ENCODE data around the gene RAD21L1.
A peak's percentile ranks its signal among the peaks of the same experiment; 100 is the strongest.

The RAD21L1 gene

DNA sequence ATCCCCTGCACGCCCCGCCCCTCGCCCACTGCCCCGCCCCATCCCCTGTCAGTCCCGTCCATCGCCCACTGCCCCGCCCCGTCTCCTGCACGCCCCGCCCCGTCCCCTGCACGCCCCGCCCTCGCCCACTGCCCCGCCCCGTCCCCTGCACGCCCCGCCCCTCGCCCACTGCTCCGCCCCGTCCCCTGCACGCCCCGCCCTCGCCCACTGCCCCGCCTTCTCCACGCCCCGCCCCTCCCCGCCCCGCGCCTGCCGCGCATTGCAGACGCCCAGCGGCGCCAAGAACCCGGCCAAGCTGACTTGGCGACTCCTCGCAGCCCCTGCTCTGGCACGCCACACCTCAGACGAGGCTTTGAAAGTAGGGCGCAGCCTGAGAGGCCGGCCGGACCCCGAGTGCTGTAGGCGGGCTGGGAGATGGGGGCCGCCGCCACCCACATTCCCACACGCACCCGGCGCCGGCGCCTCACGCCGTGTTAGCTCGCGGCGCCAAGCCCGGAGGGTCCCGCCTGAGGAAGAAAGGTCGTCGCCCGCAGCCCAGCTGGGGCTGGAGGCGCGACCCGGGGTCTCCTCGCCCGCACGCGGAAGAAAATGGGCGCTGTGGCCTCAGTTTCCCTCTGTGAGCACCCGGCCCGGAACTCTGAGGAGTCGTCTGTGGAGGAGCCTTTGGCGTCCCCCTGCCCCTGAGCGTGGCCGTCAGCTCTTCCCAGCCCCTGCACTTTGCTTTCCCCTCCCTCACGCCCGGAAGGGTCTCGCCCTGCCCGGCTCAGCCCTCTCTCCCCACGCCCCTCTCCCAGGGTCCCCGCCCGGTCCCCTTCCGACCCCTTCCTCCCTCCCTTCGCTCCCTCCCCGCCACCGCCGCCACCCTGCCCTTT lies at the start of gene RAD21L1:
Gene RAD21L1, plus strand, starts transcription at position 262 of the 872 bp plus-strand sequence. CDS start 2,410 bp downstream, outside the sequence.
- DNase-seq (ENCODE audit: low read depth) = peak; percentile 66

DNA sequence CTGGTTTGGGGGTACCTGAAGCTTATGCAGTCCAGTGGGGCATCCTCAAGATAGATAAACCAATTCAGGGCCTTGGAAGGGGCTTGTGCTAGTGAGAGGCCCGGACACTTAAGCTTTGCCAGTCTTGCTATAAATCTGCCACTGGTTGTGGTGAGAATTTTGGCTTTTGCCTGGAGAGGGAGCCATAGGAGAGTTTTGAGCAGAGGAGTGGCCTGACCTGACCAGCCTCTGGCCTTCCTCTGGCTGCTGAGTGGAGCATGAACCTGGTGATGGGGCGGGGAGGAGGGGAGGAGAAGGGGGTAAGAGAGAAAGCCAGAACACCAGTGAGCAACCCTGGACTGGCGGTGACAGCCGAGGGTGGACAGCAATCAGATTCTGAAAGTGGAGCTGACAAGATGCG lies 48.2 kb upstream of the RAD21L1 start:
- no peak for DNase-seq (ENCODE audit: low read depth)

DNA sequence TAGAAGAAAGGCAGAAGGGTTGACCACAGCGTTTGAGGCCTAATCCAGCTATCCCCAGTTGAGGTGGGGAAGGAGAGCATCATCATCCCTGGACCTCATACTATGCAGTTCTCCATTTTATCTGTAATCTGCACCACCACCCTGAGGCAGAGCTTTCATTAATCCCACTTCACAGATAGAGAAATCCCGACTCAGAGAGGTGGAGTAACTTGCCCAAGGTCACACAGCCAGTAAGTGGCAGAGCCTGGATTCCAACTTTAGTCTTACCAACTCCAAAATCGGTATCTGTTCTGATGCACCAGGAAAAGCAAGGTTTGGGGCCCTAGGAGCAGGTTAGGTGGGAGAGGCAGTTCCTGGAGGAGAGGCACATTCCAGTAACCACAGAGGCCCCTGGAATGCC lies 47.7 kb upstream of the RAD21L1 start:
- DNase-seq (ENCODE audit: low read depth) = no peak

DNA sequence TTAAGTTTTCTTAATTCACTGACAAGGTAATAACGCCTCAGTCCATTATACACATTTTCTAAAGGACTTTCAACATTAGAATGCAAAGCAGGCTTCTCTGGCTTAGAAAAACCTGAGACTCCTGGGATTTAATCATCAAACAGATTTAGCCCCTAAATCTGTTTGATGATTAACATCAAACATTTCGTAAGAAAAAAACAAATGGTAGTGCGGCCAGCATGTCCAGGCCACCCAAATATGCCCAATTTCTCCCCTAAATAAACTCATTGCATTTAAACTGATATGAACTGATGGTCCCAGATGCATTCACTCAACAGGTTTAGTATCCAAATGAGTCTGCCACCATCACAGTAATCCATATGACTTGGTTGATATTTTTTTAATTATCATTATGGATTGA lies 47.2 kb upstream of the RAD21L1 start:
- no peak for DNase-seq (ENCODE audit: low read depth)

DNA sequence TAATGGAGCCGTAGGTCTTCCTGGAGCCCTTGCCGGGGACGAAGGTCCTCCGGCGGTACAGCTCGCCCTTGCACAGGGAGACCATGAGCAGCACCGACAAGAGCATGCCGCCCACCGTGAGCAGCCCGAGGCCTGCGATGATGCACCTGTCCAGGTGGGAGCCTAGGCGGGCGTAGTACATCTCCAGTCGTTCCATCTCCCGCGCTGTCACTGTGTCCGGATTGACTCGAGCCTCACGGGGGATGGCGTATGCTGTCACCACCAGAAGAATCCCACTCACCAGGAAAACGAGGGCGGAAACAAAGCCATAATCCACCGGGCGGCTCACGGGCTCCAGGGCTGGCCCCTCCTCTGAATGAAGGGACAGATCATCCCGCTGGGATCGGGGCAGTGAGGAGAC lies 44.9 kb upstream of the RAD21L1 start:
- DNase-seq (ENCODE audit: low read depth) = no peak

DNA sequence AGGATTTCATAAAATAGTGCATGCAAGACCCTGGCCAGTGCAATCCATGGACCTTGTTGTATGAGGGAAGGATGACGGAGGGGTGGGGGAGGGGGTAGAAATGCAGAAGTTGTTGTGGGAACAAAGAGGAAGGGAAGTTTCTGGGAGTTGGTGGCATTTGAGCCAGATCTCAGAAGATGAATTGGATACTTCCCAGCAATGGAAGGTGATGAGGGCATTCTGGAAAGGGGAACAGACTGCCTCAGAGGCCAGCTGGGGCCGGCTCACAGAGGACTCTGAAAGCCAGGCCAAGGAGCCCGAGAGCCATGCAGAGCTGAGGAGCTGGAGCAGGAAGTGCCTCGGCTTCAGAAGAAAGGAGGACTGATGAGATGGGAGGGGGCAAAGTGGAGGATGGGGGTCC lies 43.7 kb upstream of the RAD21L1 start:
- no peak for DNase-seq (ENCODE audit: low read depth)

DNA sequence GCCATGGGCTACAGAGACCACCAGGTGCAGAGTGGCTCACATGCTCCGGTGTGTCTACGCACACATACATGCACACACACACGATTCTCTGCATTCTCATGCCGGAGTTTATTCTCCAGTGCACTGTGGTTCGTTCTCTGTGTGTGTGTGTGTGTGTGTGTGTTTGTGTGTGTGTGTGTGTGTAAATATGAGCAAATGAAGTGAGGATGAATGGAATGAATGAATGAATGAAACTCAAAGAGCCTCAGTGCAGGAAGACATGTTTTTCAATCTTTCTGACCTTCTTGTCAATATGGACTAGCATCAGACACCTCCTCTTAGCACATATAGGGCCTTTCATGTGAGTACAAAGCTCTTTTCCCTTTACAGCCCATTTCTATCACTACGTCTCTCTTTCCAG lies 42.7 kb upstream of the RAD21L1 start:
- DNase-seq (ENCODE audit: low read depth) = no peak

DNA sequence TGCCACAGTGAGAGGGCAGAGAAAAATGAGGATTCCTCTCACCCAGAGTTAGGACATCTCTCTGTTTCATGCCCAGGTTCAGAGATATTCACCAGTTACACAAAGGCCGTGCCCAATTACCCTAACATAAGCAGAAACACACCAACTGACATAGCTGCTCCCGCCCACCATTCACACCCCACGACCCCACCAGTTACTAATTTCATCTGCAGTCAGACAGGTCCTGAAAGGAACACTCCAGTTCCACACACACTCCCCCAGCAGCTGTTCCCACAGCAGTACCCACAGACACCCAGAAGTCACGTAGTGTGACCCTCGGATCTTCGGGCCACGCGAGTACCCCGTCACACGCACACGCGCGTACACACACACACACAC lies 41.6 kb upstream of the RAD21L1 start:
- no peak for DNase-seq (ENCODE audit: low read depth)

DNA sequence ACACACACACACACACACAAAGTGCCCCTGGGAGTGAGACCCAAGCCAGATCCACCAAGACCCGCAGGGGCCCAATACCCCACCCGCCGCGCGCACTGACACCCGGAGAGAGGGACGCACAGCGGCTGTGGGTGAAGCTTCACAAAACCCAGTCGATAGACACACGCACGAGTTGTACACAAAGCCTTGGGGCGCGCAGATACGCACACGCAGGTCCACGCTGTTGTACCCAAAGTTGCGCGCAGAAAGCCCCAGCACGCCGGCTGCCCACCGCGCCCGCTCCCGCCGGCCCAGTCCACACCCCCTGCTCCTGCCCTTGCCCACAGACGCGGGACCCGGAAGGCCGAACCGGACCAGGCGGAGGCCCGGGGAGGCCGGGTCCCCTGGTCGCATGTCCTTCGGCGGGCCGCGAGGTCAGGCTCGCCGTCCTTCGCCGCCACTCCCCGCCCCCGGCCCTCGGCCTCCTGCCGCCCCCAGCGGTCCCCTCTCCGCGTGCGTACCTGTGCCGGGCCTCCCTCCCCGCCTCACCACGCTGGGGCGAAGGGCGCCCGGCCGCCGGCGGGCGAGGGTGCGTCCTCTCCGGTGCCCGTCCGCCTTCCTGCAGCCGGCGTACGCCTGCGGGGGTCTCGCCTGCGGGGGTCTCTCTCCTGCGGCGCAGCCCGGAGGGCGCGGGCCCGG lies 41.1 kb upstream of the RAD21L1 start, which contains the start of gene TMEM74B:
Gene TMEM74B, minus strand, starts transcription at position 344 of the 678 bp plus-strand sequence. CDS start 1,180 bp downstream, outside the sequence.
- DNase-seq (ENCODE audit: low read depth) = no peak

DNA sequence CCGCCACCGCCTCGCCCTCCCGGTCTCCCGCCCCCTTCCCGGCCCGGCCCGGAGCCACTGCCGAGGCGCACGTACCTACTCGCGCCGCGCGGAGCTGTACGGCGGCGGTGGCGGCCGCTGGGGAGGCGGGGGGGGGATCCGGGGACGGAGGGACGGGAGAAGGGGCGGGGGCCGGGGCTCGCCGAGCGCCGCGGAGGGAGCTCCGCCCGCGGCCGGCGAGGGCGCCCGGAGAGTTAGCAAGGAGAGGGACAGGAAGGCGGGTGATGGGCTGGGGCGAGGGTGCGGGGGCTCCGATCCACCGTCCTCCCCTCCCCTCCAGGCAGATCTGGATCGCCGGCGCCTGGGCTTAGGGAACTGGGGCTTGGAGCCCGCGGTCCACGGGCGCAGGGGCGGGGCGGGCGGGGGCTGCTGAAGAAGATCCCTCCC lies 40.5 kb upstream of the RAD21L1 start:
- DNase-seq (ENCODE audit: low read depth) = no peak

DNA sequence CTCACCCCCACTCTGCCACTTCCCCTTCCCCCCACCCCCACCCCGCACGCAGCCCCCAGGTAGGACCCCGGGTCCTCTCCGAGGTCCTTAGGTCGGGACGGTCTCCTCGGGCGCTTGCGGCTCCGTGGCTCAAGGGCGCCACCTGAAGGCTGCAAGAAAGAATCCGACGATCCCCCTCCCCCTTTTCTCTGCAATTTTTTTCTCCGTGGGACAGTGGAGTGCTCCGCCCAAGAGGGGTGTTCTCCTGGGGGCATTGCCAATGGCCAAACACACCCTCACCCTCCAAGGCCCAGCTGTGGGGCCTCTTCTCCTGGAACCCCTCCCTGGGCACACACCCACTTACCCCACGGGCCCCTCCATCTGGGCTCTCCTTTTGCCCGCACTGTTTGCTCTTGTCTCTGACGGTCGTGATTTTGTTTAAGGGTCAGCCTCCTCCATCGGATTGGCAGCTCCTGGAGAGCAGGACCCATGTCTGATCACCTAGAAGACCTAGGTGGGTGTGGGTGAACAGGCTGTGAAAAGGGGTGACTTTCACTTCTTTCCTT lies 40.0 kb upstream of the RAD21L1 start:
- DNase-seq (ENCODE audit: low read depth) = no peak

DNA sequence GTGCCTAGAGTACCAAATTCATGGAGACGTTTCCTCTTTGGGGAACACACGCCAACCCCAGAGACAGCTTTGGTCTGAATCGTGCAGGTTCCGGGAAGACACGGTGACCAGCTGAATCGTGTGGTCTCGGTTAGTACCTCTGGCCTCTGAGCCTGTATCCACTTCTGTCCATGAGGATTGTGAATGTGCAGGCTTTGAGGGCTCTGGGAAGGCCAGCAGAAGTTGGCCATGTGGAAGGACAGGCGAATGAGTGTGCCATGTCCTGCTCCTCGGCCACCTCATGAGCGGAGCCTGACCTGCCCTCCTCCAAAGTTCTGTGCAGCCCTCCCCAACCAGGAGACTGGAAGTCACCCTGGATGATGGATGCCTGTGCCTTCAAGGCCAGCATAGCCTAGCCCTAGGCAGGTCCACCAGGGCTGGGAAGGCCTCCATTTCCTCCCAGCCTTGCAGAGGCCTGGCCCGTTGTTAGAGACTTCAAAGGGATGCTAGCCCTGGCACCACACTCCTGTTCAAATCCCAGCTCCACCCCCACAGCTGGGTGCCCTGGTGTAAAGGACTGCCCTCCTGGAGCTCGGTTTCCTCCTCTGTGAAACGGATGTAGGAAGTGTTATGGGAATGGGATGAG lies 39.4 kb upstream of the RAD21L1 start:
- DNase-seq (ENCODE audit: low read depth) = no peak

DNA sequence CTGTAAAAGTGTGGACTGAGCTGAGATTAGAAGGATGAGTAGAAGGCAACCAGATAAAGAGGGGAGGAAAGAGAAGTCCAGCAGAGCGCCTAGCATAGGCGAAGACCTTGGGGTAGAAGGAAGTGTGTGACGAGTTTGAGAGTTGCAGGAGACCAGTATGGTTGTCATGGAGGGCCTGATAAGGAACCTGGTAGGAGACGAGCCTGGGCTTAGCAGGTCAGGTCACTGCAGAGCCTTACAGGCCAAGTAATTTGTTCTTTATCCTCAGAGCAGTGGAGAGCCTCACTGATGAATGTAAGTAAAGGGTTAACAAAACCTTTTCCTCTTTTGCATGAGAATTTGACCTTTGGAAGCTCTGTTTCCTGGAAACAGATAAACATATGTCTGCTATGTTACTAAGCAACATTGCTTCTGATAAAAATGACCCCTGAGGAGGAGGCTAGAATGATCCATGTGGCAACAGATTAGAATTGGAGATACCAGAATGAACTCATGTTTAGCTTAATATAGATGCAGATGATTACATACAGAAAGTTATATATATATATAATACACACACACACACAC lies 38.2 kb upstream of the RAD21L1 start:
- DNase-seq (ENCODE audit: low read depth) = no peak

DNA sequence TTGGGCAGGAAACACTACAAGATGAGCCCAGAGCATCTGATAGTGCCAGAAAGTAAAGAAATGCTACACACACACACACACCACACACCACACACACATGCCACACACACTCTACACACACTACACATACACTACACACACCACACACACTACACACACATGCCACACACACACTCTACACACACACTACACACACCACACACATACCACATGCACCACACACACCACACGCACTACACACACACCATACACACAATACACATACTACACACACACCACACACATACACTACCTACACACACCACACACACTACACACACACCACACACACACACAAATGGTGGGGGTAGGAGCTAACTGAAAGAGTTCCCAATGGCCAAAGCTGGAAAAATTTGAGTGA lies 37.5 kb upstream of the RAD21L1 start:
- DNase-seq (ENCODE audit: low read depth) = no peak

DNA sequence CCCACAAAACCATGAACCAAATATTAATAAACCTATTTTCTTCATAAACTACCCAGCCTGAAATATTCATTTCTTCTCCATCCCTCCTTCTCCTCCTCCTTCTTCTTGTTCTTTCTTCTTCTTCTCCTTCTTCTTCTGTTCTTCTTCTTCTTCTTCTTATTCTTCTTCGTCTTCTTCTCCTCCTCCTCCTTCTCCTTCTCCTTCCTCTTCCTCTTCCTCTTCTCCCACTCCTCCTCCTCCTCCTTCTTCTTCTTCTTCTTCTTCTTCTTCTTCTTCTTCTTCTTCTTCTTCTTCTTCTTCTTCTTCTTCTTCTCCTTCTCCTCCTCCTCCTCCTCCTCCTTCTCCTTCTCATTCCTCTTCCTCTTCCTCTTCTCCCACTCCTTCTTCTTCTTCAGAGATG lies 36.0 kb upstream of the RAD21L1 start:
- no peak for DNase-seq (ENCODE audit: low read depth)

DNA sequence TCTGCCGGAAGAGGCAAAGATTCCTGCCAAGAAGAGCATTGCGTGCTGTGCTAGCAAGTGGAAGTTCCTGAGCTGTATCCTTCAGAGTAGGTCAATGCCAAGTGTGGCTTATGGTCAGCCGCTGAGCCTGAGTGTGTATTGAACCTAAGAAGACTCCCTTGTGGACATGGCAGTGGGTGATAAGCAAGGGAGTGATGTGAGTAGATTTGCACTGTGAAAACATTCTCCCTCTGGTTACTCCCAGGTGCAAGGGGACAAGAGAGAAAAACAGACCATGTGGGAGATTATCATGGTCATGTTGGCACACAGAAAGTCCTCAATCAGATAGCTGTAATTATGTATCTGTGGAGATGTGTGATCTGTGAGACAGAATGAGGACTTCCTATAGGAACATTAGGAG lies 35.0 kb upstream of the RAD21L1 start:
- no peak for DNase-seq (ENCODE audit: low read depth)

DNA sequence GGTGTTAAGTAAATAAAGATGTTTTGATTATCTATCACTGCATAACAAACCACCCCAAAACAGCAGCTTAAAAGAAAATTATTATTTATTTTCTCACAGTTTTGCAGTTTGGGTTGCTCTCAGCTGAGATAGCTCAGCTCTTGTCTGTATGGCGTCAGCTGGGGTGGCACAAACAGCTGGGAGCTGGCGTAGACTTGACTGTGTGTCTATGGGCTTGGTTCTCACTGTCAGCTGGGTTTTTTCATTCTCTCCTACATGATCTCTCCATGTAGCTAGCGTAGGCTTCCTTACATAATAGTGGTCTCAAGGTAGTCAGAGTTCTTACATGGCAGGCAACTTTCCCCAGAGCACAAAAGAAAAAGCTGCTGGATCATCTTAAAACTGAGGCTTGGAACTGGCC lies 34.5 kb upstream of the RAD21L1 start:
- DNase-seq (ENCODE audit: low read depth) = no peak

DNA sequence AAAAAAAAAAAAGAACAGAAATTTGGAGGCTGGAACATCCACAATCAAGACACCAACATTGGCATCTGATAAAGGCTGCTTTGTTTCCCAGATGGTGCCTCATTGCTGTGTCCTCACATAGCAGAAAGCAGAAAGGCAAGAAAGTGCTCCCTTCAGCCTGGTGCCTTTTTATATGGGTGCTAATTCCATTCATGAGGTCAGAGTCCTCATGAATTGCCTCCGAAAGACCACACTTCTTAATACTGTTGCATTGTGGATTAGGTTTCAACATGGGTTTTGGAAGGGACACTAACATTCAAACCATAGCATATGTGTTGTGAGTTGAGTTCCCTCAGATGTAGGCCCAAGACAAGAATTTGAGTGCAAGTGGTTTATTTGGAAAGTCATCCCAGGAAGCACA lies 30.6 kb upstream of the RAD21L1 start:
- DNase-seq (ENCODE audit: low read depth) = no peak

DNA sequence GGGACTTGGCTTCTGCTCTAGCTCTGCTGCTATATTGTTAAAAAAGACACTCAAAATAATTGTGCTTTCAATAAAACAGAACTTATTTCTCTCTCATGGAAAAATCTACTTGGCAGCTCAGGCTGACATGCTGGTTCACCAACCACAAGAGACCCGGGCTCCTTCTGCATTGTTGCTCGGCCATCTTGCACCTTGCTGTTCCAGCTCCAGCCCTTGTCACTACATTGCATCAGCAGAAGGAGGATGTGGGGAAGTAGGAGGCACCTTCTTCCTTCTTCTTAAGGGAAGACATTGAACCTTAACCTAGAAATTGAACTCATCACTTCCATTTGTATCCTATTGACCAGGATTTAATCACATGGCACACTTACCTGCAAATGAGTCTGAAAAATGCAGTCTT lies 29.2 kb upstream of the RAD21L1 start:
- DNase-seq (ENCODE audit: low read depth) = no peak

DNA sequence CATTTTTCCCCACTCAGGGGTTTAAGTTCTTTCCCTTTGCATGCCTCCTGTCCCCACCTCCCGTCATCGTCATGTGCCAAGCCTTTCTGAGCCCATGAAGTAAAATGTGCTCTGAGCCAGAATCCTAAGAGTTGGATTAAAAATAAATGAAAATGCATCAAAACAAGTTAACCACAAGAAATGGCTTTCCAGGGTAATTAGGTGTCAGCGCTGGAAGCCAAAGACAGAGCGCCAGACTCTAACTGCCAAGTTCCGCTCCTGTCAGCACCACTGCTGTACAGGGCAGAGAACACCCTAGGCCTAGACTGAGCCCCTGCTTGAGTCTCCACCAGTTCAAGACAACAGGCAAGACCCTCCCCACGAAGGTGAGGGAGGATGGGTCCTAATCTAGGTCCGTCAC lies 28.0 kb upstream of the RAD21L1 start:
- no peak for DNase-seq (ENCODE audit: low read depth)

DNA sequence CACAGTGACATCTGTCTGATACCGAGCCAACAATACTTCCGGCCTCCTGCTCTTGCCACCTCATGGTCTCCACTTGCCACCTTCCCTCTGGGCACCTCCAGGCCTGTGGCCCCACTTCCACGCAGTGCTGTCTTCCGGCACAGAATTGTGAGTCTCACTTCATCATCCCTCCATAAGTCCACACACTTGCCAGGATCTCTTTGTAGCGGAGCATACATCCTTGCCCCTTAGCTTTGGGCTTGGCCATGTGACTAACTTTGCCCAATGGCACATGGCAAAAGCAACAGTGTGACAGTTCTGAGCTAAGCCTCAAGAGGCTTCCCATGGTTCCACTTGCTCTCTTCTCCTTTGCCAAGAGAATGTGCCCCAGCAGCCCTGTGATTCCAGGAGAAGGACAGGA lies 27.1 kb upstream of the RAD21L1 start:
- DNase-seq (ENCODE audit: low read depth) = no peak

DNA sequence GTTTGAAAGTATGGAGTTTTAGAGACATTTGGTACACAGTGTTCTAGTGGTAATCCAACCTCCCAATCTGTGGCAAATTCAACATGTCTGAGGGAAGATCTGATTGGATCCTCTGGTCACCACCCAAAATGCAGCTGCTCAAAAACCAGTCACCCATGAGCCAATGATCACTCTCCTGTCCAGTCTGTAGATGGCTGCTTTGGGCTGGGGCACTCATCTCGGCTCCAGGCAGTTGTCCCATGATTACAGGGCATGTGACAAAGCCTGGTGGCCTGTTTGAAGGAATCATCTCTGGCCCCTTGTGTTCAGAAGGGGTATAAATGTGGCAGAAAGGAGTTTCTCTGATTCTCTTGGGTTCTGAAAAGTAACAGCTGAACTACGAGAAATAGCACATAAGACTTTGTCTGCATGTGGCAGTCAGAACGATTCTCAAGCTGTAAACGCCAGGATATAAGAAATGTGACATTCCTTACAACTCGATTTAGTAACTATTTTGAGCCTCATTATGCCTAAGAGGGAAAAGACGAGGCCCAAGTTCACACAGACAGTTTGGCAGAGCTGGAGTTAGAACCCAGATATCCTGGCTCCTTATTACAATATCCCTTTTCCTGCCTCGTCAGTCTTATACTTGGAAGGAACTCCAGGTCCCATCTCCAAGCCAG lies 26.5 kb upstream of the RAD21L1 start:
- no peak for DNase-seq (ENCODE audit: low read depth)
